ENCODE measurements around the gene NR4A3.

Gene NR4A3

DNA sequence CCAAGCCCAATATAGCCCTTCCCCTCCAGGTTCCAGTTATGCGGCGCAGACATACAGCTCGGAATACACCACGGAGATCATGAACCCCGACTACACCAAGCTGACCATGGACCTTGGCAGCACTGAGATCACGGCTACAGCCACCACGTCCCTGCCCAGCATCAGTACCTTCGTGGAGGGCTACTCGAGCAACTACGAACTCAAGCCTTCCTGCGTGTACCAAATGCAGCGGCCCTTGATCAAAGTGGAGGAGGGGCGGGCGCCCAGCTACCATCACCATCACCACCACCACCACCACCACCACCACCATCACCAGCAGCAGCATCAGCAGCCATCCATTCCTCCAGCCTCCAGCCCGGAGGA lies 6.3 kb downstream of the NR4A3 start:
- DNase-seq (ENCODE audit: low read depth, low spot score): no peak
- POLR2A ChIA-PET: no interaction called here
- CTCF ChIA-PET: interaction anchor here (1.0 kb wide), 1 partner anchor 497 kb away, joined by 3 read pairs; no protein-coding TSS in a partner anchor
- TF ChIP-seq, protein P1, sequence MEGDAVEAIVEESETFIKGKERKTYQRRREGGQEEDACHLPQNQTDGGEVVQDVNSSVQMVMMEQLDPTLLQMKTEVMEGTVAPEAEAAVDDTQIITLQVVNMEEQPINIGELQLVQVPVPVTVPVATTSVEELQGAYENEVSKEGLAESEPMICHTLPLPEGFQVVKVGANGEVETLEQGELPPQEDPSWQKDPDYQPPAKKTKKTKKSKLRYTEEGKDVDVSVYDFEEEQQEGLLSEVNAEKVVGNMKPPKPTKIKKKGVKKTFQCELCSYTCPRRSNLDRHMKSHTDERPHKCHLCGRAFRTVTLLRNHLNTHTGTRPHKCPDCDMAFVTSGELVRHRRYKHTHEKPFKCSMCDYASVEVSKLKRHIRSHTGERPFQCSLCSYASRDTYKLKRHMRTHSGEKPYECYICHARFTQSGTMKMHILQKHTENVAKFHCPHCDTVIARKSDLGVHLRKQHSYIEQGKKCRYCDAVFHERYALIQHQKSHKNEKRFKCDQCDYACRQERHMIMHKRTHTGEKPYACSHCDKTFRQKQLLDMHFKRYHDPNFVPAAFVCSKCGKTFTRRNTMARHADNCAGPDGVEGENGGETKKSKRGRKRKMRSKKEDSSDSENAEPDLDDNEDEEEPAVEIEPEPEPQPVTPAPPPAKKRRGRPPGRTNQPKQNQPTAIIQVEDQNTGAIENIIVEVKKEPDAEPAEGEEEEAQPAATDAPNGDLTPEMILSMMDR (IDR thresholded peaks at IDR 0.05; ENCODE audit: insufficient read depth, low read length, missing control alignments): no peak
- no peak overlapping the region for H3K4me3 ChIP-seq (ENCODE audit: low read depth, low read length)

DNA sequence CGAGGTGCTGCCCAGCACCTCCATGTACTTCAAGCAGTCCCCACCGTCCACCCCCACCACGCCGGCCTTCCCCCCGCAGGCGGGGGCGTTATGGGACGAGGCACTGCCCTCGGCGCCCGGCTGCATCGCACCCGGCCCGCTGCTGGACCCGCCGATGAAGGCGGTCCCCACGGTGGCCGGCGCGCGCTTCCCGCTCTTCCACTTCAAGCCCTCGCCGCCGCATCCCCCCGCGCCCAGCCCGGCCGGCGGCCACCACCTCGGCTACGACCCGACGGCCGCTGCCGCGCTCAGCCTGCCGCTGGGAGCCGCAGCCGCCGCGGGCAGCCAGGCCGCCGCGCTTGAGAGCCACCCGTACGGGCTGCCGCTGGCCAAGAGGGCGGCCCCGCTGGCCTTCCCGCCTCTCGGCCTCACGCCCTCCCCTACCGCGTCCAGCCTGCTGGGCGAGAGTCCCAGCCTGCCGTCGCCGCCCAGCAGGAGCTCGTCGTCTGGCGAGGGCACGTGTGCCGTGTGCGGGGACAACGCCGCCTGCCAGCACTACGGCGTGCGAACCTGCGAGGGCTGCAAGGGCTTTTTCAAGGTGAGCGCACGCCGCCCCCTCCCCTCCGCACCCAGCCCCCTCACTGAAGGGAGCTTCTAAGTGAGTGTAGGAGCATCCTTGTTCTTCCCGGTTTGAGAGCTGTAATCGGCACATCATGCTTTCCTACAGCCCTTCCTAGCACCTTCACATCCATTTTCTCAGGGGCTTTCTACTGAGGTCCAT lies 6.9 kb downstream of the NR4A3 start:
- TF ChIP-seq, protein P1 (IDR thresholded peaks at IDR 0.05; ENCODE audit: insufficient read depth, low read length, missing control alignments): no peak
- POLR2A ChIA-PET: no interaction called here
- CTCF ChIA-PET: interaction anchor here (1.0 to 1.2 kb wide), 2 partner anchors 18 to 496 kb away, joined by 3 read pairs; no protein-coding TSS in a partner anchor
- H3K4me3 ChIP-seq (ENCODE audit: low read depth, low read length): no peak overlapping the region
- no peak for DNase-seq (ENCODE audit: low read depth, low spot score)

DNA sequence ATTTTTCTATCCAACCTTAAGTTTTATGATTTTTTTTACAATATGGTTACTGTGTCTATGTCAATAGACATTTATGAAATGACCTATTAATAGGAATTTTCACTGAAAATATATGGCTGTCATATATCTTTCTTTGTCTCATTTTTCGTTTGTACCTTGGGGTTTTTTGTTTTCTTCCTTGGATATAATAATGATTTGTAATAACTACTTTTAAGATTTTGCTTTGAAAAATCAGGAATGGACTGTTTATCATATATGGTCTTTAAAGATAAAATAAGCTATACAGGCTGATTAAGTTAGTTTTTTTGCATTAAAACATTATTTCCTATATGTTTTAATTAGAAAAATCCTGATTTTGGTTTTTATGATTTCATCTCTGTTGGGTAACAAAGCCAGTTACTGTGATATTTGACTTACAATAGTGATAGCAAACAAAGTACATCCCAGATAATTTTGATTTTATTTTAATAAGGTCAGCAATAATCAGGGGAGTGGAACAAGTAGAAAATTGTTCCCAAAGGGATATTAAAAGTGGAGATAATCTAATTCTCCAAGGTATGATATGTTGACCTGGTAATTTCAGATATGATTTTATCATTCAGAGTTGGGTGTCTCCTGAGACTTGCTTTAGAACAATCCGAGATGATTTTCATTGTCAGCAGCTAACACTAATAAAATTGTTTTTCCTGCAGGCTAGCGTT lies 10.3 kb downstream of the NR4A3 start:
- TF ChIP-seq, protein P1 (IDR thresholded peaks at IDR 0.05; ENCODE audit: insufficient read depth, low read length, missing control alignments): no peak
- POLR2A ChIA-PET: no interaction called here
- DNase-seq (ENCODE audit: low read depth, low spot score): no peak
- H3K4me3 ChIP-seq (ENCODE audit: low read depth, low read length): no peak overlapping the region
- CTCF ChIA-PET: no interaction called here

DNA sequence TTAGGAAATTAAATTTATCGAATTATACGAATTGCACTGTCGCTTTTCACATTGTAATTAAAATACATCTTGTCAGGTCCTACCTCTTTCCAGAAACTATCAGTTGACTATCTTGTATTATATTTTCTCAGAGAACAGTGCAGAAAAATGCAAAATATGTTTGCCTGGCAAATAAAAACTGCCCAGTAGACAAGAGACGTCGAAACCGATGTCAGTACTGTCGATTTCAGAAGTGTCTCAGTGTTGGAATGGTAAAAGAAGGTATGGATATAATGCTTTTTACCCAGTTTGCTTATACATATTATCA lies 10.8 kb downstream of the NR4A3 start:
- TF ChIP-seq, protein P1 (IDR thresholded peaks at IDR 0.05; ENCODE audit: insufficient read depth, low read length, missing control alignments): no peak
- H3K4me3 ChIP-seq (ENCODE audit: low read depth, low read length): no peak overlapping the region
- CTCF ChIA-PET: no interaction called here
- POLR2A ChIA-PET: no interaction called here
- DNase-seq (ENCODE audit: low read depth, low spot score): no peak

DNA sequence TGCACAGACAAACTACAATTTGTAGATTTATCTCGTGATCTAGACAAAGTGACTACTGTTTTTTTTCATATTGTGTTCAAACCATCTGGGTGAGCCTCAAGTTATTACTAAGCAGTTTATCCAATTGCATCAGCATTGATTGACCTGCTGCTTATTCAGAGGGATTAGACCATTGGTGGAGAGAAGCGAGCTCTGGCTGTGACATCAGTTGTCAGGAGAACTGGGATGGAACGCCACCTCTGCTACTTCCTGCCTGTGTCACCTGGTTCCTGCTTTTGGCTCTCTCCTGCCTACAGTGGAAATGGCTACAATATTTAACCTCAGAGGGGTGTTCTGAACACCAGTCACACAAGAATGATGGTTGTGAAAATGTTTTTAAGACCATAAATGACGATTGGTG lies 12.1 kb downstream of the NR4A3 start:
- H3K4me3 ChIP-seq (ENCODE audit: low read depth, low read length): no peak overlapping the region
- ChIA-PET POLR2A (no interaction called here), CTCF (interaction anchor here (1.0 kb wide), 1 partner anchor 10 kb away, joined by 3 read pairs; no protein-coding TSS in a partner anchor)
- no peak for DNase-seq (ENCODE audit: low read depth, low spot score)
- TF ChIP-seq, protein P1 (IDR thresholded peaks at IDR 0.05; ENCODE audit: insufficient read depth, low read length, missing control alignments): no peak

DNA sequence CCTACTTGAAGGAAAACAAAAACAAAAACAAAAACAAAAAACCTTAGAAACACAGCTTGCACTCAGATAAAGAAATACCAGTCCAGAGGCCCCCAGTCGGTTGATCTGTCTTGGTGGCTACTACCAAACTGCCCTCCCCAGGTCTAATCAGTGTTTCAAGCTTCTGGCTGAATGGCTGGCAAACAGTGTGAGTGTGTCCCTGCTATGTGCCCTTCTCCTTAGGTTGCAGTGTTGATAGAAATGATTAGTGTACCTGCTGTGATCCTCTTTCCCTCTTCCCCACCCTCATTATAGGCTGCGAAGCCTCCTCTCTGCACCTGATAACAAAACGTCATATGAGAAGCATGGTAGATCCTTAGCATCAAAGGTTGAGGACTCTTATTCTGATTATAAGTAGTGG lies 12.8 kb downstream of the NR4A3 start:
- H3K4me3 ChIP-seq (ENCODE audit: low read depth, low read length): no peak overlapping the region
- POLR2A ChIA-PET: no interaction called here
- no peak for DNase-seq (ENCODE audit: low read depth, low spot score)
- TF ChIP-seq, protein P1 (IDR thresholded peaks at IDR 0.05; ENCODE audit: insufficient read depth, low read length, missing control alignments): no peak
- CTCF ChIA-PET: interaction anchor here (0.9 to 2.0 kb wide), 3 partner anchors 10 to 14 kb away, joined by 3 to 4 read pairs (median 3); no protein-coding TSS in a partner anchor

Measured in AG04449 (cell line).